HG03521 (cell line): ENCODE measurements around the gene COL4A2.

Source experiments
- ATAC-seq: cut with Tn5 transposase; IDR thresholded peaks from one replicate; pipeline ENCODE4 v1.9.1; 2021; ENCODE audit warnings: mild to moderate bottlenecking, moderate library complexity; ENCODE audit not compliant: unreplicated experiment

Gene COL4A2

DNA sequence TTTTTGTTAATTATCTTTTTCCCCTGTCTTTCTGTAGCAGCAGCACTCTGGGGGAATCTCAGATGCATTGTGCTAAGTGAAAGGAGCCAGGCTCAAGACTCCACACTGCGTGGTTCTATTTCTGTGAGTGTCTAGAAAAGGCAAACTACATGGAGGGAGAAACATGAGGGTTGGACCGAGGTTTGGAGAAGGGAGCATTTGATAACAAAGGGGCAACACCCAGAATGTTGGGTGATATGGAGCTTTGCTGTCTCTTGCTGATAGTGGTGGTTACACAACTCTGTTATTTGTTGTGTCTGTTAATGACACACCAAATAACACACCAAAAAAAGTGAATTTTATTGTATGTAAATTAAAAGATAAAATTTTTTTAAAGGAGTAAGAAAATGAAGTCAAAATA lies 107.8 kb downstream of the COL4A2 start:
- ATAC-seq: no peak

DNA sequence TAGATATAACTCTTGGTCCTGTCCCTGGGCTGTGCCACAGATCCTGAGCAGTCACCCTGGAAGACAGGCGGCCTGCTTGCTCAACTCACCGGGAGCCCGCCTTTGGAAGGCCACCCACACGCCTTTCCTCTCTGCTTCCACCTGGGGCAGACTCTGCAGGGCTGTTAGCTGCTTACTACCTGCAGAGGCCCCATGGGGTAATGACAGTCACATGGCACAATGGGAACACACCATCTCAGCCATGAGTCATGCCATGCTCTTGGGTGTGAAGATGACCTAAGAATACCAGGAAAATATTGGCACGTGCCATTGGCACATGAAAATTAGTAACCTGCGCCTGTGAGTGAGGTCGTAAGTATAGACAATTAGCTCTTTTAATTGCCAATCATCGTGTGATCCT lies 108.6 kb downstream of the COL4A2 start:
- no peak for ATAC-seq

DNA sequence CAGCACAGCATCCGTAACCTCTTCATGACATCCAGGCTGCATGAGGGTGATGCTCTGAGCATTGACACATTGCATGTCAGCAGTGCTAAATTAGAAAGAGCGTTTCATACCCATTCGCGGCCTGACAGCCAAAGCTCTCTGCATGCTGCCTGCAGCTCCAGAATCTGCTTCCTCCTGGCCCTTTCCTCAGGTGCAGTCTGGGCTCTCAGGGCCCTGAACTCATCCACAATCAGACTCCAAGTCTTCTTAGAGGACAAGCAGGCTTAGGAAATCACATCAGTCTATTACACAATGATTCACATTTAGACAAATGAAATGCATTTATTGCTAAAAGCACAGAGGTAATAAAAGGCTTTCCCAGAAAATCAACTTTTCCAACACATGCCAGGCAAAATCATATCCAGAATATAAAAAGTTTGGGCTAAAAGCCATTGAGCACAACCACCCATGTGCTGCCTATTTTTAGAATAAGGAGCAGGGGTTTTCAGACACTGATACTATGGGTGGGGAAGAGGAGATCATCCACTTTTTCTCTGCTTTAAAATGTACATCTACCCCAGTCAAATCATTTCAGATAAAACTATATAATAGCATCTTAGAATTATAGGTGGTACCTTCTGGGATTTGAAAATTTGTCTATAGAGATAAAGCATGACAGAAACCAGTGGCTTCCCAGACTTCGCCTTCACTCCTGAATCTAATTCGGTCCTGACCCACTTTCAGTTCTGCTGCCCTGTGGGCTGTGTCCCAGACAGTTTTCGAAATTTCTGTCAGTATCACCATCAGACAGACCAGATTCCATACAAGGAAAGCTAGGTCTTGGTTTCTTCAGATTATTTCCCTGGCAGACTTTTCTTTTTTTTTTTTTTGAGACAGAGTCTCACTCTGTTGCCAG lies 109.3 kb downstream of the COL4A2 start:
- no peak for ATAC-seq

DNA sequence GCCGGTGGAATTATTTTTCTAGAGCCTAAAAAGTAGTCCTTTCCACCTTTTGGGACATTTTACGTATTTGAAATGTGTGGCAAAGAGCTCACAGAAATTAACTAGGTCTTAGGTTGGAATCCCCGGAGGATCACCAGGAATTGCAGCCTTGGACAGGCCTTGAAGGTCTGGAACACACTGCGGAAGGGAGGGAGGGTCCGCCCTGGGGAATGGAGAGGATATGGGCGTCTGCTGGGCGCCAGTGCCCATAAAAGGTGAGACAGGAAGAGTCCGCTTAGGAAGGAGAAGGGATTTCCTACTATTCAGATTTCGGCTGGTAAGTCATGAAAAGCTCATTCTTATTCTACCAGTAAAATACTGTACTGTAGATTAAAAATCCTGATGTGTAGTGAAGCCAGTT lies 111.9 kb downstream of the COL4A2 start:
- no peak for ATAC-seq

DNA sequence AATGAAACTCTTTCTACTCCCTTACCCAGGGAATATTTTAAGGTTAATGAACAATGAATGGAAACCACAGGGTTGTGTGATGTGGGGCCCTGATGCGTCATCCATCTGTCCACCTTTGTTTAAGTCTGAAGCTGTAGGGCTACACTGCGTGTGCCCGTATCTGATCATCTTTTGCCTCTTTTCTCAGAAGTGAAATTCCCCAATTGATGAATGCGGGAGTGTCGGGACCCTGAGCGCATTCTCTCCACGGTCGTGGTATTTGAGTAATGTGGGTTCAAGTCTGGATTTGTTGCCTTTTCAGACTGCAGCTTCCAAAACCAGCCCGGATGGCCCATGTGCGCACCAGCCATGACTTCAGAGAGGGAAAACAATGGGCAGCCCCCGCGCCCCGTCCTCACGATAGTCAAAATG lies 112.3 kb downstream of the COL4A2 start:
- ATAC-seq: no peak

GRCh38 chr13:110419946-110420345 lies 112.9 kb downstream of the COL4A2 start:
- ATAC-seq: no peak

DNA sequence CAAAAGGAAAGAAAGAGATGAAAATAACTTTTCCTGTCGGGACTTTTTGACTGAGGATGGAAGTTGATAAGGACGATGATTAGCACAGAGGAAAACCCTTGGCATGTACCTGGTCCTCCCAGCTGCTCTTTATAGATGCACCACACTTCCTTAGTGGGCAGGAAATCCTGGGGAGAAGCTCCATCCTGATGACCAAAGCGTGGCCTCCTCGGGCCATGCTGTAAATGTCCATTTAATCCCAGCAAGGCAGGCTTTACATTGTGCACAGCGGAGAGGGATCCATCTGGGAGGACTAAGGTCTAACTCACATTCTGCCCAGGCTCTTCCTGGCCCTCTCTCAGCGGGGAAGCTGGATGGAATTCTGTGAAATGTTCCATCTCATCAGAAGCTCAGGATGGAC lies 113.5 kb downstream of the COL4A2 start:
- ATAC-seq: no peak

- no peak for ATAC-seq
Measured at GRCh38 chr13:110421061-110421460, 114.0 kb downstream of the COL4A2 start.

GRCh38 chr13:110421696-110422385 lies 114.8 kb downstream of the COL4A2 start:
- no peak for ATAC-seq

DNA sequence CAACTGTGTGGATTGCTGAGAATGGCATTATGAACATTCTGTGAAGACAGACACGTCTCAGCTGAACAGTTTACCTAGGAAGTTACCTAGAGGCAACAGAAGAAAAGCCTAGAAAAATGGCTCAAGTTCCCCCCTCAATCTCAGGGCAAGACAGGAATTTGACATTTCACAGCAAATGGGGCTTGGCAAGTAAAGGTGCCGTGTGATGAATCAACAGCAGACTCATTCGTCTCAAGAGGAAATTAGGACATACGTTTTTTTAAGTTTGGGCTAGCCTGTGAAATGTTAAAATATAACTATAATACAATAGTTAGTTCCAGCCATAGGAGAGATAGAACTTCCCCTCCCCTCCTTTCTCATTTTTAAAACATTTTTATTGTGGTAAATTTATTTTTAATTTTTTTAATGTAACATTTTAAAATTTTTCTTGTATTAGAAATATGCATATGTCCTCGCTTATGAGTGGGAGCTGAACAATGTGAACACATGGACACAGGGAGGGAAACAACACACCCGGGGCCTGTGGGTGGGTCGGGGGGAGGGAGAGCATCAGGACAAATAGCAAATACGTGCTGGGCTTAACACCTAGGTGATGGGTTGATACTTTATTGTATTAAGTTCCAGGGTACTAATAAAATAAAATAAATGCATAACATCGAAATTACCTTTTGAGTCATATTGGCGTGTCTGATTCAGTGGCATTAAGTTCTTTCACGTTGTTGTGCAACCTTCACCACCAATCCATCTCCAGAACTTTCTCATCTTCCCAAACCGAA lies 116.0 kb downstream of the COL4A2 start:
- no peak for ATAC-seq

DNA sequence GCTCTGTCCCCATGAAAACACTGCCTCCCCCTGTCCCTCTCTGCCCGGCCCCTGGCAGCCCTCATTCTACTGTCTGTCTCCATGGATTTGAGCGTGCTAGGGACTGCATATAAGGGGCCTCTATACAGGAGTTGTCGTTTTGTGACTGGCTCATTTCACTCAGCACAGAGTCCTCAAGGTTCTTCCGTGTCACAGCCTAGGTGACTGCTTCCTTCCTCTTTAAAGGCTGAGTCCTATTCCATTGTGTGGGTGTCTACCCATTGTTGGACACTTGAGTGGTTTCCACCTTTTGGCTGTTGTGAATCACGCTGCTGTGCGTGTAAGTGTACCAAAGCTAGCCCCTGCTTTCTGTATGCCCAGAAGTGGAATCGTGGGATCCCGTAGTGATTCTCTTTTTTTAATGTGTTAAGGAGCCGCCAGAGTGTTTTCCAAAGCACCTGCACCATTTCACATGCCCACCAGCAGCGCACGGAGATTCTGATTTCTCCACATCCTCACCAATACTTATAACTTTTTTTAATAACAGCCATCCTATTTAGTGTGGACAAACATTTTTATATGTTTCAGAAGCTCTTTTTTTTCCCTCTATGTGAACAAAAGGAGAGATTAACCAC lies 116.7 kb downstream of the COL4A2 start:
- no peak for ATAC-seq

- no peak for ATAC-seq
Measured at GRCh38 chr13:110424569-110425443, 117.7 kb downstream of the COL4A2 start.

DNA sequence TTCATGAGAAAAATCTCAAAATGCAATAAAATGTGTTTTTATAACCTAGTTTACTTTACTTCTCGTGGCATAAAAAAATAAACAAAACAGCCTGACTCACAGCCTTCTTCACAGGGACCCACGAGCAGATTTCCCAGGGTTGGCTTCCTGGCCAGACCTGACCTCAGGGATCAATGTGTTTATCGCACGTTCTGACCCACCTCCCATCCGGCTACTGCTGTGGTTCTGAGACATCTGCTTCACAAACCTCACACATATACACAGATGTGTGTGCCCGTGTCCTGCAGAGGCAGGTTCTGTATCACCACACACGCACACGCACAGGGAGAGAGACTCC lies 118.3 kb downstream of the COL4A2 start:
- no peak for ATAC-seq

DNA sequence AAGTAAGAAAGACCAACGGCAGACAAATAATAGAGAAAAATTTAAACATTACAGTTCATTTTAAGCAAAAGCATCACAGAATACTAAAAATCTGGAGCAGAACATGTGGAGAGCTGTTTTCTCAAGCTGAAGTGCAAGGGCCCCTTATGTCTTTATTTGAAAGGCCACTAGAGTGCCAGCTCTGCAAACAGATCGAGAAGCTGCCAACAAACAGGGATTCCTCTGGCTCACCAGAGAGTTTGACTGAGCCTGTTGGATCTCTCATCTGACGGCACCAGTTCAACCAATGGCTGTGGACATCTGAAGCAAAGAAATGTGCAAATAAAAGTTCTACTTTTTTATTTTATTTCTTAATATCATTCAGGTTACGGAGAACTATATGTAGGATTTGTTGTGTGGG lies 119.7 kb downstream of the COL4A2 start:
- ATAC-seq: no peak

- ATAC-seq: no peak
Measured at GRCh38 chr13:110428313-110428712, 121.2 kb downstream of the COL4A2 start.

DNA sequence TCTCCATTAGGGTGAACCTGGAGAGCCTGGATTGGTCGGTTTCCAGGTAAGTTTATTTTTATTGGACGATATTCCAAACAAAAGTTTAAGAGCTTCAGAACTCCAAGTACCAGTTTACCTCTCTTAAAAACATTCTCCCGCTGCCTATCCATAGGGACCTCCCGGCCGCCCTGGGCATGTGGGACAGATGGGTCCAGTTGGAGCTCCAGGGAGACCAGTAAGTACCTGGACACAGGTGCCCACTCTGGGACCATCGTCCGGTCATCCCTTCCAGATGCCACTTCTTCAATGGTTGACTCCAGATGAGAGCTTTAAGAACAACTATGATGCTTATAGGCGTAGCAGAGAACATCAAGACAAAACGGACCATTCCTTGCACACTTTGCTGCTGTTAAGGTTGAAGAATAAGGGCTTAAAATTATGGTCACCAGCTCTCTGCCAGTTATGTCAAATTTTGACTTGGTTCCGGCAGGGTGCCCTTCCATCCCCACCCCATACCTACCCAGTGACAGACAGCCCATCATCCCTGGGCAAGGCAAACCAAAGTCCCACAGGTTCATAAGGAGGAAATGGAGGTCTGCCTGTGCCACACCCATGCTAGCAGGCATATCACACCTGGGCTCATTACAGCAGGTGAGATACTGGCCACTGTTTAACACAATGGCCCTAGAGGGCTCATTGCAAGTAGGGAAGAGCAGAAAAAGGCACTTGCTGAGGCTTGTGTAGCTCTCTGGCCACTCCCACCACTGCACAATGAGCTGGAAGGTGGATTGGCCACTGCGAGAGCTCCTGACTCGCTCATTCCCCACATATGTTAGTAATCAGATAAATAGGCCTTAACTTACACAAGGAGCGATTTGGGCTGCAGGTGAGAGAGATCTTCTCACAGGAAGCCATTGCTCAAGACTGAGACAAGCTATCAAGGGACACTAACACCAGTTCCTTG lies 123.6 kb downstream of the COL4A2 start:
- ATAC-seq: no peak

GRCh38 chr13:110431425-110432294 lies 124.6 kb downstream of the COL4A2 start:
- no peak for ATAC-seq

DNA sequence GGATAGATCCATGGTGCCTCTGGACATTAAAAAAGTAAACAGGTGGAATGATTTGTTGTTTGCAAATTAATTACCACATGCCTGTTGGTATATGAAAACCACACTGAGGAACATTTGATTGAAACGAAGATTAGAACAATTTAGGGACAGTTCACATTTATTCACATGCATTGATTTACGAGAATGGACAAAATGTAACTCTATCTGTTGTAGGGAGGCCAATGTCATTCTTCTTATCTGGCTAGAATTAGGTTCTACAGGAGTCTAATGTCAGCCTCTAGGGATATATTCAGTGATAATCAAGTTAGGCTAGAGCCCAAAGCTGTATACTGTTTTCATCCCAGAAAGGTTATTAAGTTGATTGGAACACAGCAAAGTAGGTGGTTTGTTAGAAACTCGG lies 125.4 kb downstream of the COL4A2 start:
- no peak for ATAC-seq
